OCI-LY1 (cell line): ENCODE data around the gene FOXQ1.

Source experiments
- EZH2 ChIP-seq: fragments of 200-600 bp; sonication (generic), shearing (Covaris generic); IDR thresholded peaks from 2 replicates; pipeline ENCODE4 v1.8.0; 2017; ENCODE audit warnings: borderline replicate concordance, mixed run types, mild to moderate bottlenecking, antibody characterized with exemption, low read length, moderate library complexity, mixed read lengths
- TF ChIP-seq, protein P1 (sequence below): fragments of 200-600 bp; sonication (generic), shearing (Covaris generic); IDR thresholded peaks from 2 replicates; pipeline ENCODE4 v1.5.1; 2017; ENCODE audit warnings: mild to moderate bottlenecking, antibody characterized with exemption, low read length, moderate library complexity, mixed read lengths

DNA sequence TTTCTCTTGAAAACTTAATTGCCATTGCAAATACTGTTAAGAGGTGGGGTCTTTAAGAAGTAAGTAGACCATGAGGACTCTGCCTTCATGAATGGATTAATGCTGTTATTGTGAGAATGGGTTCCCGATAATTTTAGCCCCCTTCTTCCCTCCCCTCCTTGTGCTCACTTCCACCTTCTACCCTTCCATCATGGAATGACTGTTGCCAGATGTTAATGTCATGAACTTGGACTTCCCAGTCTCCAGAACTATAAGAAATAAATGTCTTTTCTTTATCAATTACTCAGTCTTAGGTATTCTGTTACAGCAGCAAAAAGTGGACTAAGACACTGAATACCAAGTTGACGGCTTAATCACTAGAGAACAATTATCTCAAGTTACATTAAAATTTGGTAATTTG is 5.8 kb upstream of the FOXQ1 start:
- TF ChIP-seq, protein P1, sequence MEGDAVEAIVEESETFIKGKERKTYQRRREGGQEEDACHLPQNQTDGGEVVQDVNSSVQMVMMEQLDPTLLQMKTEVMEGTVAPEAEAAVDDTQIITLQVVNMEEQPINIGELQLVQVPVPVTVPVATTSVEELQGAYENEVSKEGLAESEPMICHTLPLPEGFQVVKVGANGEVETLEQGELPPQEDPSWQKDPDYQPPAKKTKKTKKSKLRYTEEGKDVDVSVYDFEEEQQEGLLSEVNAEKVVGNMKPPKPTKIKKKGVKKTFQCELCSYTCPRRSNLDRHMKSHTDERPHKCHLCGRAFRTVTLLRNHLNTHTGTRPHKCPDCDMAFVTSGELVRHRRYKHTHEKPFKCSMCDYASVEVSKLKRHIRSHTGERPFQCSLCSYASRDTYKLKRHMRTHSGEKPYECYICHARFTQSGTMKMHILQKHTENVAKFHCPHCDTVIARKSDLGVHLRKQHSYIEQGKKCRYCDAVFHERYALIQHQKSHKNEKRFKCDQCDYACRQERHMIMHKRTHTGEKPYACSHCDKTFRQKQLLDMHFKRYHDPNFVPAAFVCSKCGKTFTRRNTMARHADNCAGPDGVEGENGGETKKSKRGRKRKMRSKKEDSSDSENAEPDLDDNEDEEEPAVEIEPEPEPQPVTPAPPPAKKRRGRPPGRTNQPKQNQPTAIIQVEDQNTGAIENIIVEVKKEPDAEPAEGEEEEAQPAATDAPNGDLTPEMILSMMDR, result no peak
- TF ChIP-seq EZH2, result no peak
